CD4-positive, alpha-beta T cell treated with Interleukin-17A for 4 hours (primary cell): ENCODE data around the gene NBAS.
"Not testable (repeated sequence)": the region's sequence is repeated elsewhere in the genome, so short reads cannot be mapped to it uniquely, and the experiment has no call there.

ENCODE experiments used
- DNase-seq: peaks from one replicate; pipeline ENCODE4 v3.0.0-alpha.2; 2020; ENCODE audit warnings: mixed read lengths

Gene NBAS

DNA sequence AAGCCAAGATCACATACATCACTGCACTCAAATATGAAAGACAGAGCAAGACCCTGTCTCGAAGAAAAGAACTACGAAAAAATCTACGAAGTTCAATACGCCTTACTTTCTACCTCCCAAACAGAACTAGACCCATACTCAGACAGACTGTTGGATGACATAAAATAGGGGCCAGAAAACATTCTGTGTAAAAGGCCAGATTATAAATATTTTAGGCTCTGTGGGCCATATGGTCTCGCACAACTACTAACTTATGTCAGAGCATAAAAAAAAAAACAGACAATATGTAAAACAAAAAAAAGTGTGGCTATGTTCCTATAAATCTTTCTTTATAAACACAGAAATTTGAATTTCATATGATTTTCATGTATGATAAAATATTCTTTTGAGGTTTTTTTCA, 40.8 kb downstream of the NBAS start:
- DNase-seq = no peak

DNA sequence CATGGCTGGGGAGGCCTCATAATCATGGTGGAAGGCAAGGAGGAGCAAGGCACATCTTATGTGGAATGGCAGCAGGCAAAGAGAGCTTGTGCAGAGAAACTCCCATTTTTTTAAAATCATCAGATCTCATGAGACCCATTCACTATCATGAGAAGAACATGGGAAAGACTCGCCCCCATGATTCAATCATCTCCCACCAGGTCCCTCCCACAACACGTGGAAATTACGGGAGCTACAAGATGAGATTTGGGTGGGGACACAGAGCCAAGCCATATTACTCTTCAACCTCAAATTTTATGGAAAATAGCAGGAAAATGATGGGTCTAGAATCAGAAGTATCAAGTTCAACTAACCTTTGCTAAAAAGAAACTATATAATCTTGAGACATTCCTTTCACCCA, 42.4 kb downstream of the NBAS start:
- not testable (repeated sequence) for DNase-seq

DNA sequence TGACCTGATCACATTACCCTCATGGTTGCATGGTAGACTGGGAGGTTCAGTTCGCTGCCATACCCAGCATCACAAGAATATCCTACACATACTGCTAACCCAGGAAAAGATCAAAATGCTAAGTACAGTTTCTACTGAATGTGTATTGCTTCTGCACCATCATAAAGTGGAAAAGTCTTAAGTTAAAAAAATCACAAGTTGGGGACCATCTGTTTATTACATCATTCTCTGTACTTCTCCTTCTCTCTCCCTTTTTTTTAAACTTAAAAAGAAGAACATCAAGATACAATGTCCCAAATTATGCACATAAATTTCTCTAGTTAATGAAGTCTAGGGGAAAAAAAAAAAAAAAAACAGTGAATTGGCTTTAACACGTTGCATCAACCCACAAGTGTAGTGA, 43.3 kb downstream of the NBAS start:
- DNase-seq = no peak

DNA sequence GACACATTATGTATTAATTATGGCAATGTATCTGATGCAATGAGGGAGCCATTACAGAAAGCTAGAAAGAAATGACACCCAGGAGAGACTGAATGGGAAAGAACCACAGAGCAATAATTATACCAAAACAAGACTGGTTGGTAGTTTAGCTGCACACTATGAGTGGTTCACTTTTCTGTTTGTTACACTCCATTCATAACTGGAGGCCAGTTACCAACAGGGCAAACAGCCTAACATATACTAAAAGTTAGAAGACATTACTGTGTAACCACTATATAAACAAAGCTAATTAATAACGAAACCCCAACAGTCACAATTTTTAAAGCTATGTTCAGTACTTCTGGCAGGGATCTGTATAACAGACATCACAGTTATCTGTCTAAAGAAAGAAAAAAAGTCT, 49.4 kb downstream of the NBAS start:
- no peak for DNase-seq

DNA sequence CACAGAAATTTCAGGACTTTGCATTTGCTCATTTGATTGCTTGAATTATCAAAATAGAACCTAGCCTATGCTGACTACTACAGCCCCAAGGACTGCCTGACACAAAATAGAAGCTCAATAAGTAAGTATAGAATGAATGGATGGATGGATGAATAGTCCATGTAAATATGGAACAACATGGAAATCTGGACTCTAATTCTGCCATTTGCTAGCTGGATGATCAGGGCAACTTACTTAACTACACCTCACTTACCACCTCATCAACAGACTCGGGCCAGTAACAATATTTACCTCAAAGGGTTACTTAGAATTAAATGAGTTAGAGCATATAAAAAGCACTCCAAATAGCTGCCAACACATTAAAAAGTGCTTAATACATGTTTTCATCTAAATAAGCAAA, 50.6 kb downstream of the NBAS start:
- no peak for DNase-seq

DNA sequence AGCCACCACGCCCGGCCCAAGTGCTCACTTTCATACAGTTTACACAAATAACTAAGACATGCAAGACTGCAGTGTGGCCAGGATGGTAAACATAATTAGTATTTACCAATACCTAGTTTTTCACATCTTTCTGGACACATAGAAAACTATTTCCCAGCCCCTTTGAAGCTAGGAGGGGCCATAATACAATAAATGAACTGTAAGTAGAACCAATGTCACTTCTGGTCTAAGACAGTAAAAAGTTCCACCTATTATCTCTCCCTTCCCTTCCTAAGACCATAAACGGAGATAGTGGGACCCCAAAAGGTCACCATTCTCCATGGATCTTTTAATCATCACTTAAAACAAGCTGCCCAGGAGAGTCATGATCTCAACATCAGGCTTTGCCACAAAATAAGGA, 51.0 kb downstream of the NBAS start:
- DNase-seq = no peak

DNA sequence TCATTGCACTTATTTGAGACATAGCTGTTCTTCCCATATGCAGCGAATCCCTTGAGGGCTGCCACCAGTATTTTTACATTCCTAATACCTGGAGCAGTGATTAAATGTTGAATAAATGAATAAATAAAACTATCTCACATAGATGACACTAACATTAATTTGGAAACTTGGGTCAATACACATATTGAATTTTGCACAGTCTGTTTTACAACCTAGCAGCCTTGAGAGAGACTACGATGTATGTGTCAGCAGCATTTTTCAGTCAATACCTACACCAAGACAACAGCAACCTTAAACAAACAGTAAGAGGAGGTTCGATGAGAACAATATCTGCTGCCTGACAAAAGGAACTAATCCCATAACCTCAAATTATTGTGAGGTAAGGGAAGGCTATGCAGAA, 53.4 kb downstream of the NBAS start:
- DNase-seq = no peak

DNA sequence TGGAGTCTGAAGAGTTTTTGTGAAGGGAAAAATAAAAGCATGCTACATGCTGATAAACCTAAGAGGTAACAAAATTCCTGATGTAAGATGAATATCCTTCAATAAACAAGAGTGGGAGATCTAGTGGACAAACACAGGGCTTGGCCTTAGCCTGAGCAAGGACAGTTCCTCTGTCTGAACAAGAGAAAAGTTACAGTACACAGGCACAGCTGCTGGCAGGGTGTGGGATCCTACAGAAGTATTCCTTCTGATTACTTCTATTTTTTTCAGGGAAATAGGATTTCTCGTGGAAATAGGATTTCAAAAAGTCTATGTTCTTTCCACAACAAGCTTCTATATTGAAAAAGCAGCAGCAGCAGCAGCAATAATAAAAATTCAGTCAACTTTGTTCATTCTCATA, 54.1 kb downstream of the NBAS start:
- DNase-seq = no peak

DNA sequence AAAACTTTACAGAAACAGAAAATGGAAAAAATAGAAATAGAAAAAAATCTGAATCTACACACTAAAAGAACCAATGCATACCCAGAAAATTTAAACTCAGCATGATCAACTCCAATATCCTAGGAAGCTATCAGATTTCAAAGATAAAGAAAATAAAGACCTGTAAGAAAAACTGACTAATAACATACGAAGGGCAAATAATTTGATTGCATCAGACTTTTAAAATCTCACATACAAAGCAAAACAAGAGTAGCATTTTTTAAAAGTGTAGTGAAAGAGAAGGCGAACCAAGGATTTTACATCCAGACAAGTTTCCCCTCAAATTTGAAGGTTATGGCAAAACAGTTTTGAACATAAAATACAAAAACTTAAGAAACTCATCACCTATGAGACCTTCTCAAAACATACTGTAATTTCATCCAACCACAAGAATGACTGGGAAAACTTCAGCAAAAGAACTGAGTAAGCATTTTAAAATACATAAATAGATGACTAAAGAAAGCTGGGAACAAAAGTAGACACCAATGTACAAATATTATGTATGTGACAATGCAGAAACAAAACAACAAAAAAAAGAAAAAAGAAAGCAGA, 54.8 kb downstream of the NBAS start:
- DNase-seq = no peak

DNA sequence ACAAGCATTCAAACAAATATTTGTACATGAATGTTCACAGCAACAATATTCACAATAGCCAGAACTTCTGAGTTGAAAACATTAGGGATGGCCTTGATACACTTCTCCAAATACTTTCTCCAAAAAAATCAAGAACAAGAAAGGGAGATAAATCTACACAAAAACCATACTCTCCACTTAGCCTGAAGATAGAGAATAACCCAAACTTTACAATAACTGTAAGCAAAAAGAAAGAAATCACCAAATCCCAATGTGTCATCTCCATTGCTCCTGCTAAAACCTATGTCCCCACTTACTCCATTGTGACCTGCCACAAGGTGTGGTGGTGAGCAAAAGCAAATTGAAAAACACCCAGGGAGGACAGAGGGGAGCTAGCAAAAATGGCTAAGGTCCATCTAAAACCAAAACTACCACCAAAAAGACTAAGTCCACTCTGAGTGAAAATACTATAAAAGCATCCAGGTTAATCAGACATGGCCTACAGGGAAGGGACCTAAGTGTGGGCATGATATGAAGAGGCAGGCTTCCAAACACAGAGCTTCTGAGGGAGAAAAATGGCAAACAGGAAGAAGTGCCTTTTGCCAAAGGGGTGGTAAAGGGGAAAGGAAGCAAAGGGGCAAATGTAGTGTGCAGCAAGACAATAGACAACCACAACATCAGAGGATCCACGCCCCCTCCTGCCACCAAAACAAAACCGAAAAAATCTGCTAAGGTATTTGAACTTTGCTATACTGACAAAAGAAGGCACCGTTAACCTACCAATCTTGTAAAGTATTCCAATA, 56.1 kb downstream of the NBAS start:
- no peak for DNase-seq

DNA sequence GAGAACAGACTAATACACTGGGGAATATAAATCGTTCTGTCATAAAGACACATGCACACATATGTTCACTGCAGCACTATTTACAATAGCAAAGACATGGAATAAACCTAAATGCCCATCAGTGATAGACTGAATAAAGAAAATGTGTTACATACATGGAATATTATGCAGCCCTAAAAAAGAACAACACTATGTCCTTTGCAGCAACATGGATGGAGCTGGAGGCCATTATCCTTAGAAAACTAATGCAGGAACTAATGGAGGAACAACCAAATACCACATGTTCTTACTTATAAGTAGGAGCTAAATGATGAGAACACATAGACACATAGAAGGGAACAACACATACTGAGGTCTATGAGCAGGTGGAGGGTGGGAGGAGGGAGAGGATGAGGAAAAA, 61.9 kb downstream of the NBAS start:
- DNase-seq = not testable (repeated sequence)

DNA sequence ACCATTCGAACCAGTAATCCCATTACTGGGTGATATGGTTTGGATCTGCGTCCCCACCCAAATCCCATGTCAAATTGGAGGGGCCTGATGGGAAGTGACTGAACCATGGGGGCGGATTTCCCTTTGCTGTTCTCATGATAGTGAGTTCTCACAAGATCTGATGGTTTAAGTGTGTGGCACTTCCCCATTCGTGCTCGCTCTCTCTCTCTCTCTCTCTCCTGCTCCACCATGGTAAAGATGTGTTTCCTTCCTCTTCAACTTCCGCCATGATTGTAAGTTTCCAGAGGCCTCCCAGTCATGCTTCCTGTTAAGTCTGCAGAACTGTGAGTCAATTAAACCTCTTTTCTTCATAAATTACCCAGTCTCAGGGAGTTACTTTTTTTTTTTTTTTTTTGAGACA, 62.6 kb downstream of the NBAS start:
- no peak for DNase-seq

DNA sequence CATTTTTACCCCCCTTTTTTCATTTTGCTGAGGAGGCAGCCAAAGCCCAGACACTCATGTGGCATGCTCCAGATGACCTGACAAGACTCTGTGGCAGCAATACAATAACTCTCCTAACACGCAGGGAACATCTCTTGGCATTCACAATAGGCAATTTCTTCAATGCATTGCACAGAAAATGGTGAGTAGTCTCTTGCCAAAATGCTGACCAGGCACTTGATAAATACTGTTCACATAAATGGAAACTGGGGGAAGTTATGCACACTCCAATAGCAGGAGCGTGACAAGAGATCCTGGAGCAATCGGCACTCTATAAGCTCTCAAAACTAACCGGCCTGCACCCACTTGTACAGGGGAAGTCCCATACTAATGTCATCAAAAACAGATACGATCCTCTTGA, 66.3 kb downstream of the NBAS start:
- no peak for DNase-seq

DNA sequence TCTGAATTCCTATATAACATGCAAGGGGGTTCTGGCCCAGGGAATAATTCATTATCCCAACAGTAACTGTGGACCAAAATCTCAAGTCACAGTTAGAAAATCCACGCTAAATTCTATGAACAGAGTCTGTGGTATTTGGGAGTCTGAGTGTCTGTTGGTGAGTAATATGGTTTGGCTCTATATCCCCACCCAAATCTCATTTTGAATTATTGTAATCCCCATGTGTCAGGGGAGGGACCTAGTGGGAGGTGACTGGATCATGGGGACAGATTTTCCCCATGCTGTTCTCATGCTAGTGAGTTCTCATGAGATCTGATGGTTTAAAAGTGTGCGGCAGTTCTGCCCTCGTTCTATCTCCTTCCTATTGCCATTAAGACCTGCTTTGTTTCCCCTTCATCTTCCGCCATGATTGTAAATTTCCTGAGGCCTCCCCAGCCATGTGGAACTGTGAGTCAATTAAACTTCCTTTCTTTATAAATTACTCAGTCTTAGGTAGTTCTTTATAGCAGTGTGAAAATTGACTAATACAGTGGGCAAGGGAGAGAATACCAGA, 68.3 kb downstream of the NBAS start:
- no peak for DNase-seq

DNA sequence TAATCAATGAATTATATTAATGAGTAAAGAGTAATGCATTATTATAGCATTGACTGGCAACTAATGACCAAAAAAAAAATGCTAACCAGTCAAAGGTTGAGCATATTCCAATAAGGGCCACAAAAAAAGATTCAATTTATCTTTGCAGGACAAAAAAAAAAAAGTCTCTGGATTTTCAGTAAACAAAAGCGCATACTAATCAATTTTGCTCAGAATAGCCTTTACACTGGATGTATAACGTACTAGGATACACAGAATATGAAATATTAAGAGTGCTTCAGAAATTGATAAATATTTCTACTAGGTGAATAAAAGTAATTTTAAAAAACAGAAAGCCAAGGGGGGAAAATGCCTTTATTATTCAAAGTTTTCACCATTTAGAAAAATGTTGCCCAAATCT, 74.4 kb downstream of the NBAS start:
- DNase-seq = no peak

DNA sequence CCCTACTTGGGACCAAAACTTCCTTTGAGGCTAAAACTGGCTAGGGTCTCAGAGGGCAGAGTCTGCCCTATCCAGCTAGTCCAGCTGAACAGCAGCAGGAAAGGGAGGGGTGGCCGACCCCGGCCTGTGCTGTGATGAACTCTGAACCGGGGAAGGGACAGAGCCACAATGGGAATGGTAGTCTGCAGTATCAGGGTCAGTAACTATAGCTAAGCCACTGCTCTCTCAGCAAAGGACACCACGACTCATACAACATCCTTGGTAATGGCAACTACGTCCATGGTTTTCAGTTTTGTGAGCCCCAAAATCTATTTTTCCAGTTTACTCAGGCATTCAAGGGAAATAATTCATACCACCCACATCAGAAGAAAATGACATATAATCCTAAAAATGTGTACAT, 75.2 kb downstream of the NBAS start:
- no peak for DNase-seq

DNA sequence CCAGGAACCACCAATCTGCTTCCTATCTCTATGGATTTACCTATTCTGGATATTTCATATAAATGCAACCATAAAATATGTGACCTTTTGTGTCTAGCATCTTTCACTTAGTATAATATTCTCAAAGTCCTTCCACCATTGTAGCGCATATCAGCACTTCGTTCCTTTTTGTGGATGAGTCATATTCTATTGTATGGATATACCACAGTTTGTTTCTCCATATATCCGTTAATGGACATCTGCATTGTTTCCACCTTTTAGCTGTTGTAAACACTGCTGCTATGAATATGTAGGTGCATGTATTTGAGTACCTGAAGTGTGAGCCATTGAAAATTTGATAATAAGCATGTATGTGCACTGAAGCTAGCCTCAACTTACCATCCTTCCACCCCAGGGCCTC, 80.1 kb downstream of the NBAS start:
- no peak for DNase-seq

DNA sequence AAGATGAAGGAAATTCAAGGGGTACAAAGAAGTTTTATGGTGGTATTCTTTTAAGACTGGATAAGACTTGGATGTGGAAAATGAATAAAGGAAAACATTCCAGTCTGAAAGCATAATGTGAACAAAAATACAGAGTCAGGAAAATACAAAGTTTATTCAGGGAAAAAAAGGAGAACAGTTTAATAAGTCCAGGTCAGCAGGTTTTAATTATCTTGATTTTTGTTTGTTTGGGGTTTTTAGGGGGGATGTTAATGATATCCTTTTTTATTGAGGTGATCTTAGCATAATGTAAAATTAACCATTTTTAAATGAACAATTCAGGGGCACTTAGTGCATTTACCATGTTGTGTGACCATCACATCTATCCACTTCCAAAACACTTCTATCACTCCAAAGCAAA, 80.6 kb downstream of the NBAS start:
- no peak for DNase-seq

DNA sequence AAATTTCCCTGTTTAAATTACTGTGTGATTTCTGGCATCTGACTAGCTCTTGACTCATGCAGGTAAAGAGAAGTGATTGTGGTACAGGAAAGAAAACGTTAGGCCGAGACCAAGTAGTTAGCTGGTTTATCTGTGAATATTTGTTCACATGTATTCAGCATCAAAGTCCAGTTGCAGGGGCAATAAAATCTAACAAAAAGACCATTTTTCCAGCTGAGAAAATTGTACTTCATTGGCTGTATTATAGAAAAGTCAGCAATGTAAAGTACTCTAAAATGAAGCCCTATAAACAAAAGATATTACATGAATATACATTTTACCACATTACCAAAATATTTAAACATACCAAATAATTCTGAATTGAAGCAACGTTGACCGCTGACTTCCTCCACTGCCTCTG, 88.3 kb downstream of the NBAS start:
- no peak for DNase-seq

DNA sequence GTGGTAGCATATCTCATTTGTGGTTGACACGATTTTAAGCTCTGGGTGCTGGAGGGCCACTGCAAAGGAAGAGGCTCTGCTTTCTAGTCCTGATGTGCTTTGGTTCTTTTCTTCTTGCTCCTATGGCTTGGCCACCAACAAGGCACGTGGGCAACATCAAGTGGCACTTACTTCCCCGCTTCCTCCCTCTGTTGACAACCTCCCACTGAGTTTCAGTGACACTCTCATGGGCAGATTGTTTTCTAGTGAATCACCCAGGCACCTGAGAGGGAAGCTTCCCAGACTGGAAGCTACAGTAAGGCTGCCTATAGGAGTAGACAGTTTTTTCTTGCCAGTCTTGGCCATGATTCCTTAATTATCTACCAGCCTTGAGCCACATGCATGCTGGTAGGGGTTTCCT, 89.0 kb downstream of the NBAS start:
- no peak for DNase-seq

DNA sequence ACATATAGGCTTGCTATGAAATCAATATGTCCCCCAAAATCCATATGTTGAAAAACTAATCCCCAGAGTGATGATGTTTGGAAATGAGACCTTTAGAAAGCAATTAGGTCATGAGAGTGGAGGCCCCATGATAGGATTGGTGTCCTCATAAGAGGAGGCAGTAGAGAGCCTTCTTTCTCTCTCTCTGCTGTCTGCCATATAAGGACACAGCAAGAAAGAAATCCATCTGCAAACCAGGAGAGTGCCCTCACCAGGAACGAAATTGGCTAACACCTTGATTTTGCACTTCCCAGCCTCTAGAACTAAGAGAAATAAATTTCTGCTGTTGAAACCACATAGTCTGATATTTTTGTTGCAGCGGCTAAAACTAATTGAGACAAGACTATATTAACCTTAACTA, 89.5 kb downstream of the NBAS start:
- no peak for DNase-seq

DNA sequence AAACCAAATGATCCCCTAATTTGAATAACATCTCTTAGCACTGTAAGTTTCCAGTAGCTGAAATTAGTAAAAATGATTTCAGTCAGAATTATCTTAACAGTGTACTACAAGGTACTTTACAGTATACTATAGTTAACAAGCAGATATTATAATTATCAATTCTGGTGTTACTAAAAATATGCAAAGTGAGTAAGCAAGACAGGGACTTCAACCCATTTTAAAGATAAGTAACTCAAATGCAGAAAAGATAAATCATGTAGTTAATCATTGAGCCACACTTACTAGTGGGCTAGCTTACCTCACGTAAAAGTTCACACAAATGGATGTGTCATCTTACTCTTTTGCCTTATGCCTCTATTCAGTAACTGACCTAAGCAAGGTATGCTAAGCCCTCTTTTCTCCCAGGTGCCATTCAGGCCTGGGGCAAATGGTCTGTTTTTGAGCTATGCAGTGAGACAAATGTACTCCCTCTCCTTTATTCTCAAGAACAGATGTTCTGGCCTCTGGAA, 101.0 kb downstream of the NBAS start:
- no peak for DNase-seq

DNA sequence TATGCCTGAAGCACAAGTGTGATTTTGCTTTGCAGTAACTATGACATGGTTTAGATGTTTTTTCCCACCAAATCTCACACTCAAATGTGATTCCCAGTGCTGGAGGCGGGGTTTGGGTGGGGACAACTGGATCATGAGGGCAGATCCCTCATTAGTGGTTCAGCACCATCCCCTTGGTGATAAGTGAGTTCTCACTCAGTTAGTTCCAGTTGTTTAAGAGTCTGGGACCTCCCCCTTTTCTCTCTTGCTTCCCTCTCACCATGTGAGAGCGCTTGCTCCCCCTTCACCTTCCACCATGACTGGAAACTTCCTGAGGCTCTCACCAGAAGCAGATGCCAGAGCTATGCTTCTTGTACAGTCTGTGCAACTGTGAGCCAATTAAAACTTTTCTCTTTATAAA, 102.9 kb downstream of the NBAS start:
- DNase-seq = no peak

DNA sequence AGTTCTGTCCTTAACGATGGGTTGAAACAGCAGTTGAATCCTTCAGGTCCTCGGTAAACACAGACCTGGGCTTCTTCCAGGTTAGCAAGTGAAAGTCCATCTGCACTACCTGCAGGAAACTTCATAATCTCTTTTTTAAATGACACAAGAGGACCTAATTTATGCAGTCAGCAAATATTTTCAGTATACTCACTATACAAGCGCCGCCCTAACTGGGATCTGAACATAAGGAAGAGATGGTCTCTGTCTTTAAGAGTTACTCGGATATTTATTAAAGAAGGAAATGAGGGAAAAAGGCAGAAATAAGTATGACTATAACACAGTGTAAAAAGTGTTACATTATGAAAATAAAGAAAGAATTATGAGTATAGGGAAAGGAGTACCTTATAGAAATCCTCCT, 103.3 kb downstream of the NBAS start:
- DNase-seq = no peak

DNA sequence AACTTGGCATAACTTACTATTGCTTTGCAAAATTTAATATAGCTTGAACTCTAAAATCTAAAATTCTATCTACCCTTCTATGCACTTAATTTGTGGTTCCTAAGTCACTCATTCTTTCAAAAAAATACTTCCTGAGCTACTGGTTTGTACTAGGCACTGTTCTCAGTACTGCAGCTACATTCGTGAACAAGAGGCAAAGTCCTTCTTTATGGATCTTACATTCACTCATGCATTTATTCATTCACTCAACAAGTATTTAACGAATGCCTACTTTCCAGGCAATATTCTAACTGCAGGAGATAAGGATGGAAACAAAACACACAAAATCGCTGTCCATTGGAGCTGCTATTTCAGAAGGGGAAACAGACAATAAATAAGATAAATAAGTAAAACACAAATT, 104.8 kb downstream of the NBAS start:
- DNase-seq = no peak
